Measurements from ENCODE around the gene LAG3. TPM values are rescaled to one million over a fixed set of nuclear protein-coding genes. Genes with fewer than 3 reads are reported as not detected.

LAG3 gene
- total RNA-seq, 1 donor from 2014 or later, result not detected

DNA sequence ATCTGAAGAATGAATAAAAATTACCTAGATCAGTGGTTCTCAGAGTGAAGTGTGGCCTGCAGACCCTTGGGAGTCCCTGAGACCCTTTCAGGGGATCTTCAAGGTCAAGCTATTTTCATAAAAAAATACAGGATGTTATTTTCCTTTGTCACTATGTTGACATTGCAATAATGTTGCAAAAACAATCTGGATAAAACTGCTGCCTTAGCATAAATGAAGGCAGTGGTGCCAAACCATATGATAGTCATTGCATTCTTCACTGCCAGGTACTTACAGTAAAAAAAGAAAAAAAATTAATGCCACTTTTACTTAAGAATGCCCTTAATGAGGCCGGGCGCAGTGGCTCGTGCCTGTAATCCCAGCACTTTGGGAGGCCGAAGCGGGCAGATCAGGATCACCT lies 15.0 kb downstream of the LAG3 start:
- no peak for DNase-seq (ENCODE audit: low read depth)

- peak; percentile 5 for DNase-seq (ENCODE audit: low read depth)
Observed at GRCh38 chr12:6788972-6789924, 16.9 kb downstream of the LAG3 start, which contains the start of gene CD4. TSS of gene CD4 (plus strand) at chr12:6789528. CDS start at chr12:6800139, 10,611 bp downstream.

DNA sequence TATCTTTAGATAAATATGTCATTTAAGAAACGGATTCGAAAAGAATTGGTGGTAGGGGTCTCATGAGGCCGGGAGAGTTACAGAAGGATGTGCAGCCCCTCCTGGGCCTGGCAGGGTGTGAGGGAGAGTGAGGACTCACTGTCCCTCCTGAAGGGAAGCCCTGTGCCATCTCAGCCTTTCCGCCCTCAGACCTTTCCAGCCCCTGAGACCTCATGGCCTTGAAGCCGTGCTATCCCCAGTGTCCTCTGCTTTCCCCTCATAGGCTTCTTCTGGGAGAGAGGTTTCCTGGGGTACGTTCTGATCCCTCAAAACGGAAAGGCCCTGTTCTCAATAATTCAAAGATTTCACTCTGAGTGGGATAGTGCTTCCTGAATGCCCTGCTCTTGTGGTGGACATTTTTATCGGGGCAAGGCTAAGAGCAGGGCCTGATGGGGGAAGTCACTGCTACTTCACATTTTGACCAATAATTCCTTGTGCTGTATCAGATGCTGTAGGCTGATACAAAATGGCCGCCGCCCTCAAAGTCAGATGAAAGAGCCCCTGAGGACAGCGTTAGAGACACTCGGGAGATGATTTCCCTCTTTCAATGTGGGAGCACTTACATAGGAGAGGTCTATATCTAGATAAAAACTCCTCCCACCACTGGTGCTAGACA lies 18.3 kb downstream of the LAG3 start:
- DNase-seq (ENCODE audit: low read depth), result no peak

DNA sequence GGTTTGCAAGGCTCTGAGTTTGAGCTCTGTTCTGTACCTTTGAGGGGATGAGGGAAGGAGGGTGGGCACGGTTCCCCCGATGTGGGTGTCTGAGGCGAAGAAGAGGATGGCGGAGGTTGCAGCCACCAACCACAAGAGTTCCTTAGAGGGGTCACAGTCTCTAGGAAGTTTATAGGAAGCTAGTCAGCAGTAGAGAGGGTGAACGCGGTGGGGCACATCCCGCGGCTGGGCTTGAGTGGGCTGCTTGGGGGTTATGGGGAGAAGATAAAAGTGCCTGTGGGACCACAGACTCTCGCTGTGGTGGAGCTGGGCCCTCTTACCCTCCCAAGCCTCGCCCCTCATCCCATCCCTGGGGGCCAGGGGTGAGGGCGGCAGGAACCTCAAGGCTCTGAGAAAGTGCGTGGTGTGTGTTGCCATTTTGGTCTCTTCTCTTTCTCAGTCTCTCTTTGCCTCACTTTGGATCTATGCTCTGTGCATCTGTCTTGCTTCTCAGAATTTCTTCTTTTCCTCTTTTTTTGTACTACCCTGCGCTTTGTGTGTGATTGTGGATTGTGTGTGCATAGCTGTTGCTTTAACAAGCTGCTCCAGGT lies 19.7 kb downstream of the LAG3 start:
- no peak for DNase-seq (ENCODE audit: low read depth)

GRCh38 chr12:6792522-6793201 lies 20.3 kb downstream of the LAG3 start:
- no peak for DNase-seq (ENCODE audit: low read depth)

GRCh38 chr12:6795088-6795487 lies 22.8 kb downstream of the LAG3 start:
- no peak for DNase-seq (ENCODE audit: low read depth)

DNA sequence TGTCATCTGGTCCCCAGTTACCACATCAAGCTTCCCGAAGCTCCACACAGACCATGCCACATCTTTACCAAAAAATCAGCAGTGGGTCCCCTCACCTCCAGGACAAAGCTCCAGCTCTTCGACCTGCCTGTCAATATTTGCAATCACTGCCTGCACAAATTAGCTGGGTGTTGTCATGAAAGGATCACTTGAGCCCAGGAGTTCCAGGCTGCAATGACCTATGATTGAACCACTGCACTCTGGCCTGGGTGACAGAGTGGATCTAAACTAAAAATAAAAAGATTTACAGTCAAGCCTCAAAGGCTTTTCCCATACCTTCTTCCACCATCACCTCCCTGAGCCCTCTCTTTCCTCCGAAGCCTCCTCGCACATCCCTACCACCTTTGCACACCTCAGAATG lies 24.3 kb downstream of the LAG3 start:
- no peak for DNase-seq (ENCODE audit: low read depth)

DNA sequence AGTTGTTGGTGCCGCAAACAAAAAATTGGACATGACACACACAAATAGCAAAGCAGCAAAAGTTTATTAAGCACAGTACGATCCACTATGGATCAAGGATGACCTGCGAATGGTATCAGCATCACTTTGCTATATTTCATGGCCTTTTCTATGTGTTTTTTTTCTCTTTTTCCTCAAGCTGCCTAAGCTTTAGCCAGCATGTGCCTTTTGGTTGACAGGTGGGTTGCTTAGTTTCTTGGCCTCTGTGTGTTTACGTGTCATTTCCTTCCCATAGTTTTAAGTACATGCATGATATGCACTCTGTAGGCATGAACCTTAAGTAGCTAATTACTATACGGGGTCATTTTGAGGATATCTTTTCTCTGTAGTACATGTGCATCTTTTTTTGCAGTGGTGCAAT lies 26.8 kb downstream of the LAG3 start:
- no peak for DNase-seq (ENCODE audit: low read depth)

DNA sequence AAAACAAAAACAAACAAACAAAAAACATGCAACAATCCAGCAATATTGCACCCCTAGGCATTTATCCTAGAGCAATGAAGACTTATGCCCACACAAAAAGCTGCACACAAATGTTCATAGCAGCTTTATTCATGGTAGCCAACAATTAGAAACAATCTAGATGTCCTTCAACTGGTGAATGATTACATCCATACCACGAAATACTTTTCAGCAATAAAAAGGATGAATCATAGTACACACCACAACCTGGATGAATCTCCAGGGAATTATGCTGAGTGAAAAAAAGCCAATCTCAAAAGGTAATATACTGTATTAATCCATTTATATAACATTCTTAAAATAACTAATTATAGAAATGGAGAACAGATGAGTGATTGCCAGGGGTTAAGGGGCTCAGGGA lies 34.9 kb downstream of the LAG3 start:
- no peak for DNase-seq (ENCODE audit: low read depth)

GRCh38 chr12:6809056-6809455 lies 36.7 kb downstream of the LAG3 start:
- DNase-seq (ENCODE audit: low read depth), result no peak

GRCh38 chr12:6810758-6811157 lies 38.4 kb downstream of the LAG3 start:
- no peak for DNase-seq (ENCODE audit: low read depth)

- DNase-seq (ENCODE audit: low read depth), result no peak
Observed at GRCh38 chr12:6813363-6813762, 41.0 kb downstream of the LAG3 start.

DNA sequence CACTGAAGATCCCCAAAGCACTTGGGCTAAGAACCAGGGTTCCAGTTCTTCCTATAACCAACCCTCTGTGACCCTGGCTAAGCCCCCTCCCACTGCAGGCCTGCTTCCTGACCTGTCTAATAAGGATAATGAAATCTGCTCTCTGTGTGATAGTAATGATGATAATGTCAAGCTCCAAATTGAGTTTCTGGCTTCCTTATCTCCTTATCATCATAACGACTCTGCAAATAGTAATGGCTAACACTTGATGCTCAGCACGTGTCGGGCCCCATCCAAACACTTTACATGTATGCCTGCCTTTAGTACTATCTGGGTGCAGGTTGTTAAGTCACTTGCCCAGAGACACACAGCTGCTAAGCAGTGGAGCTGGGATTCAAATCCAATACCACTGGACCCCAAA lies 44.3 kb downstream of the LAG3 start:
- no peak for DNase-seq (ENCODE audit: low read depth)

DNA sequence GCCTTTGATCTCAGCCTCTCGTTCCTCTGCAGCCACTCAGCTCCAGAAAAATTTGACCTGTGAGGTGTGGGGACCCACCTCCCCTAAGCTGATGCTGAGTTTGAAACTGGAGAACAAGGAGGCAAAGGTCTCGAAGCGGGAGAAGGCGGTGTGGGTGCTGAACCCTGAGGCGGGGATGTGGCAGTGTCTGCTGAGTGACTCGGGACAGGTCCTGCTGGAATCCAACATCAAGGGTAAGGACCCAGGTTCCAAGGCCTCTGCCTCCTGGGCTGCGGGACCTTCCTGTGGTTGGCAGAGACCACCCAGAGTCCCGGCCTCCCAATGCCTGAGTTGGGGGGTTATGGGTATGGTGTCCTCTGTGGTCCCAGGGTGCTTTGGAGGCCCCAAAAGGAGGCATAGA lies 44.8 kb downstream of the LAG3 start:
- no peak for DNase-seq (ENCODE audit: low read depth)

- DNase-seq (ENCODE audit: low read depth), result no peak
Observed at GRCh38 chr12:6817662-6818157, 45.4 kb downstream of the LAG3 start.

- DNase-seq (ENCODE audit: low read depth), result no peak
Observed at GRCh38 chr12:6818222-6818621, 45.9 kb downstream of the LAG3 start.

DNA sequence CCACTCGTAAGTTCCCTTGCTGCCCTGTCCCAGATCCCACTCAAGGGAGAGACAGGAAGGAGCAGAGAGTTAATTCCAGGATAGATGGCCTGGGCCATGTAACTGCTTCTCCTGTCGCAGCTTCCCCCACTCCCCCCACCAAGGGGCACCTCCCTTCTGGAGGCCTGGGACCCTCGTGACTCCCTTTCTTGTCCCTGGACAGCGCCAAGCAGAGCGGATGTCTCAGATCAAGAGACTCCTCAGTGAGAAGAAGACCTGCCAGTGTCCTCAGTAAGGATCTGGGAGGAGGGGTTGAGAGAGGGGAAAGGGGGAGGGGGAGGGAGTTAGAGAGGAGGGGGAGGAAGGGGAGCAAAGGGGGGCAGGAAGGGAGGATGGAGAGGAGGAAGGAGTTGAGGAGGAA lies 46.3 kb downstream of the LAG3 start:
- DNase-seq (ENCODE audit: low read depth), result no peak

DNA sequence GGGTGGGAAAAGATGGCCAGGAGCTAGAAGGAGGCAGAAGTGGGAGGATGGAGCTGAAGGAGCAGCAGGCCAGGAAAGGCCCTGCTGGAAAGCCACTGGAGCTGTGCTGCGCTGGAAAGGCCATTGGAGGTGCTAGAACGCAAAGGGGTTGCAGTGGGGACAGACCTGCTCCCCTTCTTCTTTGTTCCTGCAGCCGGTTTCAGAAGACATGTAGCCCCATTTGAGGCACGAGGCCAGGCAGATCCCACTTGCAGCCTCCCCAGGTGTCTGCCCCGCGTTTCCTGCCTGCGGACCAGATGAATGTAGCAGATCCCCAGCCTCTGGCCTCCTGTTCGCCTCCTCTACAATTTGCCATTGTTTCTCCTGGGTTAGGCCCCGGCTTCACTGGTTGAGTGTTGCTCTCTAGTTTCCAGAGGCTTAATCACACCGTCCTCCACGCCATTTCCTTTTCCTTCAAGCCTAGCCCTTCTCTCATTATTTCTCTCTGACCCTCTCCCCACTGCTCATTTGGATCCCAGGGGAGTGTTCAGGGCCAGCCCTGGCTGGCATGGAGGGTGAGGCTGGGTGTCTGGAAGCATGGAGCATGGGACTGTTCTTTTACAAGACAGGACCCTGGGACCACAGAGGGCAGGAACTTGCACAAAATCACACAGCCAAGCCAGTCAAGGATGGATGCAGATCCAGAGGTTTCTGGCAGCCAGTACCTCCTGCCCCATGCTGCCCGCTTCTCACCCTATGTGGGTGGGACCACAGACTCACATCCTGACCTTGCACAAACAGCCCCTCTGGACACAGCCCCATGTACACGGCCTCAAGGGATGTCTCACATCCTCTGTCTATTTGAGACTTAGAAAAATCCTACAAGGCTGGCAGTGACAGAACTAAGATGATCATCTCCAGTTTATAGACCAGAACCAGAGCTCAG lies 47.0 kb downstream of the LAG3 start:
- DNase-seq (ENCODE audit: low read depth), result no peak

- no peak for DNase-seq (ENCODE audit: low read depth)
Observed at GRCh38 chr12:6820166-6820565, 47.8 kb downstream of the LAG3 start.

All from myocyte (in vitro differentiated cells).